CD4-positive, alpha-beta T cell treated with Interleukin-4 for 4 hours (primary cell): Measurements from ENCODE around the gene ARID3C.

Experiments used
- DNase-seq: peaks from one replicate; pipeline ENCODE4 v3.0.0-alpha.2; 2020

The ARID3C gene

GRCh38 chr9:34625186-34625486 lies 3.7 kb downstream of the ARID3C start:
- no peak for DNase-seq

GRCh38 chr9:34624475-34625185 lies 4.2 kb downstream of the ARID3C start:
- no peak for DNase-seq

GRCh38 chr9:34623374-34624235 lies 5.3 kb downstream of the ARID3C start:
- no peak for DNase-seq

DNA sequence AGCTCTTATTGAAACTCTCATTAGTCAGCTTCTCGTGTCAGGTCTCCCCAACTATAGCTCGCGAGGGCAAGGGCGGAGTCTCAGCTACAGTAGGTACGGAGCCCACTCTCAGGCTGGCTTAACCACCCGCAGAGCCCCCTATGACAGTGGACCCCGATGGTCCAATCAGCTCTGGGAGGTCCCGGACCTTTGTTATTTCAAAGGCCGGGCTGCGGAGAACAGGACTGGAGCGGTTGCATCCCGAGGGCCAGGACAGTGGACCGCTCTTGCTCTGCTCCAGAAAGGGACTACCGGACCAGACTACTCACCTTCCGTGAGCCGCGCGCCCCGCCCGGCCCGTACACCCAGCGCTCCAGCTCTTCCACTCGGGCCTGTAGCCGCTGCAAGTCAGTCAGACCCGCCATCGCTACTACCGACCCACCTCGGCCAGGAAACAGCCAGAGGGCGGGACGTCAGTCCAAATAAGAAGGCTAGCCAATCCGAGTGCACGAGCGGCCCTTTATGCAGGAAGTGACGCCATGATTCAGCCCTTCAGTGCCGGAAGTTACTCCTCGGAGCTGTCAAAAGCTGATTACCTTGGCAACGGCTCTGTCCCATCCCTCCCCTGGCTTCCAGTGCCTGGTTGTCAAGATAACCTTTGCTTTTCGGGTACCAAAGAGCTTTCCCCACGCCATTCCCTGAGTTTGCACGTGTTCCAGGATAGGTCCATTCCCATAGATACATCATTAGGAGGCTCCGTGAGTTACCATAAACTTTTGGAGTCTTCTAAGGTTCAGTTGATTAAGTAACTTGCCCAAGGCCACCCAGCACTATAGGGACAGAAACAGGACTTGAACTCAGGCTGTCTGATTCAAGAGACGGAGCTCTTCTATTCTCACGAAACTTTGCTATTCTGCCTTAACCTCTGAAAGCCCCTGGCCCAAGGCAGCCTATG lies 8.5 kb downstream of the ARID3C start, which contains the start of gene DCTN3:
DCTN3 (minus strand) TSS at position 435 of the 934 bp plus-strand sequence; CDS start at position 404, 31 bp downstream.
- peak; percentile 95 for DNase-seq

GRCh38 chr9:34615132-34615531 lies 13.7 kb downstream of the ARID3C start:
- DNase-seq: no peak

- DNase-seq: peak; percentile 66
Measured at GRCh38 chr9:34612788-34613390, 16.0 kb downstream of the ARID3C start.

DNA sequence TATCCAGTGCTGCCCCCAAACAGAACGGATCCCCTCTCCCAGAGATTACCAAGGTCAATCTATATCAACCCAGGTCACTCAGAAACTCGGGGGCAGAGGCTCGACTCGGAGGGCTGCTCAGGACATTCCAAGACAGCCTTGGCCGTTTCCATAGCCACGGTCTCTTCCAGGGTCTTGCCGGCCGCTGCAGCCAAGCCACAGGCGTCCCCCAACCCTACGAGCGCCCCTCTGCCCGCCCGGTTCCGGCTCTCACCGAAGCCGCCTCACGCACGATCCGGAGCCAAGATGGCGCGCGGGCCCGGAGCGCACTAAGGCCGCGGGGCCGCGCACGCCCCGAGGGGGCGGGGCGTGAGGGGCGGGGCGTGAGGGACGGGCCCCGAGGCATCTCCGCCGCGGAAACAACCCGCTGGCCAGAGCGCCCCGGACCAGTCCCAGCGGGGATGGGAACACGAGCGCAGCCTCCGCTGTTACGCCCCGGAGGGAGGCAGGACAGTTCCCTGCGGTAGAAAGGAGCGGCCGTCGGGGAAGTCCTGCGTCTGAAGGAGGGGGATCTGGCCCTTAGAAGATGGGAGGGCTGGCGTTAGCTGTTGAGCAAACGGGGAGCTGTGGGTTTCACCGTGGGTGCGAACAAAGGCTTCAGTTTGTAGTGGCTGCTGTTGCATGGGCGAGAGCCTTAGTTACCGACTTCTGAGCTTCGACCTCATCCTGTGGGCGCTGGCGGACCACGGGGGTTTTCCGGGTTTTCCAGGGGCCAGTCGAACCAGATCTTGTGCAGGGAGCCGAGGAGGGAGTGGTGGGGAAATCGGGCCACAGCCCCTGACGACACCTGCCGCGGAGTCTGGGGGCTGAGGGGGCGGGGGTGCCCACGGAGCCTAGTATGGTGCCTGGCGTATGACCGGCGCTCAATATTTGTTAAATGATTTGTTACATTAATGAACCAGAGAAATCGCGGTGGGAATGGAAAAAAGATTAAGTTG lies 16.8 kb downstream of the ARID3C start, which contains the start of gene RPP25L:
RPP25L (minus strand) TSS at position 287 of the 977 bp plus-strand sequence. CDS start 801 bp downstream, outside the sequence.
- DNase-seq: peak; percentile 72

- DNase-seq: no peak
Measured at GRCh38 chr9:34611251-34611810, 17.5 kb downstream of the ARID3C start.

DNA sequence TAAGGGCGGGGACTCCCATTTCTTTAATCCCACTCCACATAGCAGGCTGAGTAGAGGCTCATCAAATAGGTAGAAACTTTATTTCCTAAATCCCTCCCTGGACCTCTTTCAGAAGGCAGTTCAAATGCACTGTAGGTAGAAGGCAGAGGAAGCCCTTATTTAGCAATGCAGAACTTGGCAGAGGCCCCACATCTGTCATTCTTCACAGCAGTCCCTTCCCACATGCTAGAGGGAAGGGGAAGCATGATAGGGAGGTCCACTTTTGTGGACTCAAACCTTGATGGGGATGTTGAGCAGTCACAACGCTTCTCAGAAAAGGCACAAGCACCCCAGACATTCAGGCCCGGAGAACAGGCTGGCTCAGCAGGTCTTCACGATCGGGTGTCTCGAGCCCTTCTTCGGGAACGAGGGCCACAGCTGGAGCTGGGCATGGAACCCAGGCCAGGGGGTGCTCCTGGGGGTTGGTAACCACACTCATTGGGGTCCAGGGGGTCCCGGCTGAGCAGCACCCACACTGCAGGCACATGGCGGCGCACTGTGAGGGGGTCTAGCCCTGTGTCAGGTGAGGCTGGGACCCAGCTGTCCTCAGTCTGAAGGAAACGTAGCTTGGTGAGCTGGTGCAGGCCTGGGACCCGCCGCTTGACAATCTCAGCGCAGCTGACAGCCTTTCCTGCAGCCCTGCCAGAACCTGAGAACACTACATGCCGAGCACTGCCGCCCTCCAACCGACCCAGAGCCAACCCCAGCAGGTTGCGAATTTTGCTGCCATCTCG lies 18.2 kb downstream of the ARID3C start:
- DNase-seq: no peak

- no peak for DNase-seq
Measured at GRCh38 chr9:34607331-34607730, 21.5 kb downstream of the ARID3C start.

DNA sequence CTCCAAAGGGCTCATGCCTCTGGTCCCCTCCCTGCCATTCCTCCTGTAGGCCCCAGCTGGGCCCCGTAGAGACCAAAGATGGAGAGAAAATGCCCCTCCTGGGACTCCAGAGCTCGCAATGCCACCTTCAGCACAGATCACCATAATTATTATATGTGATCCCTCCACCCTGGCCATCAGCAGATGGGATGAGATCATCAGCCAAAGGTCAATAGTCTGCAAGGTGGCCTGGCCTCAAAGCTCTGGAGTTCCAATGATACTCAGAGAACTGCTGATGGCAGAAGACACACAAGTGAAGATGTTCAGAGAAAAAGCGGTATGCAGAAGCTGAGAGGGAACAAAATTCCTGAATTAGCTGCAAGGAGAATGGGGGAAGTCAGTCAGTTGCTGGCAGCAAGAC lies 22.0 kb downstream of the ARID3C start:
- DNase-seq: no peak

- no peak for DNase-seq
Measured at GRCh38 chr9:34606190-34606589, 22.7 kb downstream of the ARID3C start.

DNA sequence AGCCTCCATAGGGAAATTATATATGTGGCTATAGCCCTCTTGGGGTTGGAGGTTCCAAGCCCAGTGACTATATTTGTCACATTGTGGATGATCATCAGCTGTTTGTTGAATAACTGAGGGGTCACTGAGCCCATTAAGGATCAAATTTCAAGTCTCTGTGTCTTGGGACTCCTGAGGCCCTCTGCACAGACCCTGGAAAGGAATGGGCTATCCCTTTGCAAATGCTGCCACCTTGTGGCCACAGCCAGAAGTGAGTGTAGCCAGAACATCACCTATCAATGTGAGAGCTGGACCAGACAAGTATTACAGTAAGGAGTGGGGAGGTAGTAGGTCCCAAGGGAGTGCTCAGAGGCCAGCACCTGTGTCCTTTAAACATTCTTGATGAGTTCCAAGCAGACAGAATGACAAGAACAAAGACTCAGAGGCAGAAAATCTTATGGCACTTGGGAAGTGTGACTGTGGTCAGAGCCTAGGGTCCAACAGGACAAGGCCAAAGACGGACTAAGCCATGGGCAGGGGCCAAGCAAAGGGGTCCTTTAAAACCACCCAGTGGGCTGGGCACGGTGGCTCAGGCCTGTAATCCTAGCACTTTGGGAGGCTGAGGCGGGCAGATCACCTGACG lies 25.1 kb downstream of the ARID3C start:
- DNase-seq: peak; percentile 77

DNA sequence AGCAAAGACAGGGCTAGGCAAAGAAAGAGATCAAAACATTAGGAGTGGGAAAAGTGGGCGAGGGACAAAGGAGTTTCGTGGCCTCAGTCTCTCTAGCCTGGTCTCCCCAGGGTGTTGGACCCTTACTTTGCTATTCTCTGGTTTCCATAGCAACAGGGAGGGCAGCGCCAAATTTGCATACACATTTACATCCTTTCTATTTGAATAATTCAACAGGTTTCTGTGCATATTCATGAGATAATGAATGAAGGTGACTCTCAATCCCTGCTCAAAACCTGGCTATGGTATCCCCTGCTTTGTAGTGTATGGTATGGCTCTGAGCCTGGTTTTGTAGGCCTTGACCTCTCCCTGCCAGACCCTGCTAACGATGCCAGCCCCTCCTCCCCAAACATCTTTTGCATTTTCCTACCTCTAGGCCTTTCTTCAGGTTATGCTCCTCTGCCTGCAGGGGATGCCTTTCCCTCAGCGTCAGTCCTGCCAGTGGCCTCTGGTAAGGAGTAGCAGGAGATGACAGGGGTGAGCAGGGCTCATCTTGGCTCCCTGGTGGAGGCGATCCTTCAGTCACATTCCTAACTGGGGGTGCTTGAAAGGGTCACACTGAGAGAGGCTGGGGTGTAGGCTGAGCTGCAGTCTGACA lies 26.8 kb downstream of the ARID3C start:
- DNase-seq: no peak

GRCh38 chr9:34600908-34601307 lies 28.0 kb downstream of the ARID3C start:
- no peak for DNase-seq

DNA sequence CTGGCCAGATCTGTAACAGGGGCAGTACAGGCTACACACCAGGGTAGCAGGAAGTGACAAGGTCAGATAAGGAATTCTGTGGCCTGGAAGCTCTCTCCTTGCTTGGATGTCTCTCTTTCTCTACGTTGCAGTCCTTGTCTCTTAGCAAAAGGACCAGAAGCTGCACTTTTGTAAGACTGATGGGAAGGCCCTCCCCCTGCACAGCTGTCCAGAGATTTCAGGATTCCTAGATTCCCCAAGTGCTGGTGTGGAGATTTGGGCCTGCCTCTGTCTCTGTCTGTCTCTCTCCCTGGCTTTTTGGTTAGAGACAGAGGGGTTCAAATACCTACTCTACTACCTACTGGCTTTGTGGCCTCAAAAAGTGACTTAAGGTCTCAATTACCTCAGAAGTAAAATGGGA lies 29.3 kb downstream of the ARID3C start:
- DNase-seq: no peak

DNA sequence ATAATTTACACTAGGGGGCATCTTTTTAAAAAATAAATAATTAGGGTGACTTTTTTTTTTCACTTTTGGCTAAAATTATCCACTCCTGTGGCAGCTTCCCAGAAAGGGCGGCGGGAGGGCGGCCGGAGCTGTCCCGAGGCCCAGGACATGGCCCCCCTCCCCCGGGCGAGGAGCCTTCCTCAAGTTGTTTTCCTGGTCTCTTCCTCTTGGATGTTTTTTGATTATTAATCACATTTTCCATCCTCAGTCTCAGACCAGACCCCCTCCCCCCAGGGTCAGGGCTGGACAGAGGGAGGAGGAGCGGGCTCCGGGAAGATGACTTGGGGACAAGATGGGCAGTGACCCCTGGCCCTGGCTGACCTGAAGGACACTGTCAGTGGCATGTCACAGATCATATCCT lies 34.7 kb downstream of the ARID3C start:
- DNase-seq: no peak

- no peak for DNase-seq
Measured at GRCh38 chr9:34592895-34593601, 35.8 kb downstream of the ARID3C start.
